Ureter (tissue), 1 donor: ENCODE data around the gene MGP. TPM values are rescaled to one million over a fixed set of nuclear protein-coding genes. Genes with fewer than 3 reads are reported as not detected.

Source experiments
- total RNA-seq: library from RNA; stranded (reverse); gene quantifications from one replicate; pipeline ENCODE4 v1.2.4, GENCODE V29; 2023
- donor health status: DM: yes; HTN: yes; CAD: no.

The MGP gene
- total RNA-seq, 1 donor from 2014 or later, result 500 TPM

Other genes with a start within 250 kb of the MGP start
- gene GUCY2C, start 189.3 kb downstream of the MGP start, total RNA-seq, result not detected
- 54.0 TPM for gene WBP11, start 82.4 kb downstream of the MGP start, total RNA-seq
- gene C12orf60, start 82.2 kb downstream of the MGP start, total RNA-seq, result 0.99 TPM
- not detected for gene SMCO3, start 71.7 kb downstream of the MGP start, total RNA-seq
- 1.5 TPM for gene ART4, start 42.3 kb downstream of the MGP start, total RNA-seq
- 122 TPM for gene ERP27, start 52.7 kb upstream of the MGP start, total RNA-seq
- gene ARHGDIB, start 75.7 kb upstream of the MGP start, total RNA-seq, result 264 TPM
- not detected for gene PDE6H, start 87.2 kb upstream of the MGP start, total RNA-seq